PFSK-1 (cell line): ENCODE results near the gene RREB1.

Experiments
- POLR2AphosphoS5 ChIP-seq: IDR thresholded peaks from 2 replicates; pipeline ENCODE4 v1.6.1; 2012; ENCODE audit warnings: low read depth, mild to moderate bottlenecking, control low read depth, low read length, moderate library complexity
- SIN3A ChIP-seq: IDR thresholded peaks from 2 replicates; pipeline ENCODE4 v1.6.1; 2012; ENCODE audit warnings: mild to moderate bottlenecking, low read length, moderate library complexity, borderline replicate concordance; ENCODE audit not compliant: insufficient read depth
- TAF1 ChIP-seq: IDR thresholded peaks from 2 replicates; pipeline ENCODE4 v1.6.1; 2012; ENCODE audit warnings: low read length, control low read depth, borderline replicate concordance; ENCODE audit not compliant: insufficient read depth
- TF ChIP-seq, protein P1 (sequence below), 2 experiments: IDR thresholded peaks; 2 replicates each; pipeline versions ENCODE4 v1.6.1 to v1.8.0; 2011 to 2012; ENCODE audit warnings: low read depth in 2 of 2, low read length in 2 of 2, control low read depth in 1 of 2, inconsistent platforms in 1 of 2, mild to moderate bottlenecking in 1 of 2, moderate library complexity in 1 of 2; ENCODE audit not compliant: insufficient read depth in 1 of 2

DNA sequence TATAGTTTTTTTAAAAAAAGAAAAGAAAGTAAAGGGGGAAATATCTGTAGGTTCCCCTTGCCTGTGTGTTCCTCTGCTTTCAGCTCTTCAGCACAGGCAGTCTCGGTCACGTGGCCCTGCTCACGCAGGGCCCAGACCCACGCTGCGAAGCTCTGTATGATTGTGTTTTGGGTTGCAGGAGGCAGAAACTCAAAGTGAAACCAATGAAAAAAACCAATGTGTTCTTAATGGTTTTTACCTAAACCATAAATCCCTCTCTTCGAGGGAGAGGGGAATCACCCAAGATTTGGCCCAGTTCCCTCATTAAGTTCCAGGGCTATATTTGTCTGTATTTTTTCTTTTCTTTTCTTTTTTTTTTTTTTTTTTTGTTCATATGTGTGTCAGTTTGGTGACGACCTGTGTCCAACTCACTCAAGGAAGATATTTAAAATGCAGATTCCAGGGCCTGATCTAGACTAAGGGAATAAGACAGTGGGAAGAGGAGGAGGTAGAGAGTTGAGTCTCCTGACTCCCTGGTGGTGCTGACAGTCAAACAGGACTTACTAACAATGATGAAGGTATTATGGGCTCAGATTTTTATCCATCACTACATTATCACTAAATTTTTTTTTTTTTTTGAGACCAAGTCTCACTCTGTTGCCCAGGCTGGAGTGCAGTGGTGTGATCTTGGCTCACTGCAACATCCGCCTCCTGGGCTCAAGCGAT is 33.8 kb upstream of the RREB1 start:
- TF ChIP-seq, protein P1, sequence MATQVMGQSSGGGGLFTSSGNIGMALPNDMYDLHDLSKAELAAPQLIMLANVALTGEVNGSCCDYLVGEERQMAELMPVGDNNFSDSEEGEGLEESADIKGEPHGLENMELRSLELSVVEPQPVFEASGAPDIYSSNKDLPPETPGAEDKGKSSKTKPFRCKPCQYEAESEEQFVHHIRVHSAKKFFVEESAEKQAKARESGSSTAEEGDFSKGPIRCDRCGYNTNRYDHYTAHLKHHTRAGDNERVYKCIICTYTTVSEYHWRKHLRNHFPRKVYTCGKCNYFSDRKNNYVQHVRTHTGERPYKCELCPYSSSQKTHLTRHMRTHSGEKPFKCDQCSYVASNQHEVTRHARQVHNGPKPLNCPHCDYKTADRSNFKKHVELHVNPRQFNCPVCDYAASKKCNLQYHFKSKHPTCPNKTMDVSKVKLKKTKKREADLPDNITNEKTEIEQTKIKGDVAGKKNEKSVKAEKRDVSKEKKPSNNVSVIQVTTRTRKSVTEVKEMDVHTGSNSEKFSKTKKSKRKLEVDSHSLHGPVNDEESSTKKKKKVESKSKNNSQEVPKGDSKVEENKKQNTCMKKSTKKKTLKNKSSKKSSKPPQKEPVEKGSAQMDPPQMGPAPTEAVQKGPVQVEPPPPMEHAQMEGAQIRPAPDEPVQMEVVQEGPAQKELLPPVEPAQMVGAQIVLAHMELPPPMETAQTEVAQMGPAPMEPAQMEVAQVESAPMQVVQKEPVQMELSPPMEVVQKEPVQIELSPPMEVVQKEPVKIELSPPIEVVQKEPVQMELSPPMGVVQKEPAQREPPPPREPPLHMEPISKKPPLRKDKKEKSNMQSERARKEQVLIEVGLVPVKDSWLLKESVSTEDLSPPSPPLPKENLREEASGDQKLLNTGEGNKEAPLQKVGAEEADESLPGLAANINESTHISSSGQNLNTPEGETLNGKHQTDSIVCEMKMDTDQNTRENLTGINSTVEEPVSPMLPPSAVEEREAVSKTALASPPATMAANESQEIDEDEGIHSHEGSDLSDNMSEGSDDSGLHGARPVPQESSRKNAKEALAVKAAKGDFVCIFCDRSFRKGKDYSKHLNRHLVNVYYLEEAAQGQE (IDR thresholded peaks at IDR 0.05; ENCODE audit: insufficient read depth in 1 of 2, low read depth in 2 of 2, low read length in 2 of 2): no peak
- TF ChIP-seq POLR2AphosphoS5: no peak
- no peak for TF ChIP-seq SIN3A
- no peak for TF ChIP-seq TAF1
